SH-SY5Y (cell line): ENCODE measurements around the gene ZNF688.

Experiments
- GATA2 ChIP-seq: IDR thresholded peaks from 2 replicates; pipeline ENCODE4 v1.6.1; 2011; ENCODE audit warnings: mild to moderate bottlenecking, low read depth, low read length
- GATA3 ChIP-seq: IDR thresholded peaks from 2 replicates; pipeline ENCODE4 v1.6.1; 2011; ENCODE audit warnings: low read depth, mild to moderate bottlenecking, low read length, moderate library complexity

GRCh38 chr16:30559690-30560089 lies 11.8 kb downstream of the ZNF688 start:
- TF ChIP-seq GATA2: no peak
- no peak for TF ChIP-seq GATA3
